MM.1S (cell line): ENCODE data around the gene LIN37.

Experiments used
- DNase-seq: peaks from one replicate; pipeline ENCODE4 v3.0.0-alpha.2; 2015
- H2AFZ ChIP-seq: fragments of 300-600 bp; sonication (generic); 2 replicates; pipeline ENCODE4 v1.6.0; 2016; ENCODE audit warnings: antibody characterized with exemption, low read length
- H3F3A ChIP-seq: fragments of 300-600 bp; sonication (generic); 2 replicates; pipeline ENCODE4 v1.6.1; 2016; ENCODE audit warnings: mild to moderate bottlenecking, antibody characterized with exemption, low read length, moderate library complexity, mixed read lengths; ENCODE audit not compliant: insufficient read depth
- H3K27ac ChIP-seq: fragments of 300-600 bp; sonication (generic); 2 replicates; pipeline ENCODE4 v1.5.1; 2016; ENCODE audit warnings: mild to moderate bottlenecking, low read length
- H3K27me3 ChIP-seq: fragments of 300-600 bp; sonication (generic); replicated peaks from 2 replicates; pipeline ENCODE4 v1.6.0; 2016; ENCODE audit warnings: low read length; ENCODE audit not compliant: insufficient read depth
- H3K36me3 ChIP-seq: fragments of 300-600 bp; sonication (generic); replicated peaks from 2 replicates; pipeline ENCODE4 v1.6.1; 2016; ENCODE audit warnings: mild to moderate bottlenecking, low read length, mixed read lengths; ENCODE audit not compliant: insufficient read depth
- H3K4me1 ChIP-seq: fragments of 300-600 bp; sonication (generic); 2 replicates; pipeline ENCODE4 v1.6.1; 2016; ENCODE audit warnings: low read length, mixed read lengths
- H3K4me2 ChIP-seq: fragments of 300-600 bp; sonication (generic); 2 replicates; pipeline ENCODE4 v1.6.0; 2016; ENCODE audit warnings: low read depth, low read length
- H3K4me3 ChIP-seq: fragments of 300-600 bp; sonication (generic); 2 replicates; pipeline ENCODE4 v1.5.1; 2016; ENCODE audit warnings: low read length, mixed read lengths
- H3K79me2 ChIP-seq: fragments of 300-600 bp; sonication (generic); 2 replicates; pipeline ENCODE4 v1.6.1; 2016; ENCODE audit warnings: mixed run types, low read length, mixed read lengths
- H3K9ac ChIP-seq: fragments of 300-600 bp; sonication (generic); 2 replicates; pipeline ENCODE4 v1.6.1; 2016; ENCODE audit warnings: low read length, mixed read lengths
- H3K9me2 ChIP-seq: fragments of 300-600 bp; sonication (generic); replicated peaks from 2 replicates; pipeline ENCODE4 v1.6.1; 2016; ENCODE audit warnings: mild to moderate bottlenecking, low read length, mixed read lengths; ENCODE audit not compliant: insufficient read depth
- H3K9me3 ChIP-seq: fragments of 300-600 bp; sonication (generic); replicated peaks from 2 replicates; pipeline ENCODE4 v1.6.1; 2016; ENCODE audit warnings: mild to moderate bottlenecking, low read length, mixed read lengths; ENCODE audit not compliant: insufficient read depth
- H4K20me1 ChIP-seq: fragments of 300-600 bp; sonication (generic); 2 replicates; pipeline ENCODE4 v1.6.1; 2016; ENCODE audit warnings: mild to moderate bottlenecking, low read length, moderate library complexity, mixed read lengths; ENCODE audit not compliant: insufficient read depth
- EZH2 ChIP-seq: fragments of 300-600 bp; sonication (generic); optimal IDR thresholded peaks from 2 replicates; pipeline ENCODE3; 2017; ENCODE audit warnings: low read depth, mild to moderate bottlenecking, antibody characterized with exemption, low read length, mixed read lengths
- EZH2phosphoT487 ChIP-seq: fragments of 300-600 bp; sonication (generic); IDR thresholded peaks from 2 replicates; pipeline ENCODE4 v1.6.1; 2018; ENCODE audit warnings: antibody characterized with exemption, low read length
- TF ChIP-seq, protein P1 (sequence below): fragments of 300-600 bp; sonication (generic); IDR thresholded peaks from 2 replicates; pipeline ENCODE4 v1.5.1; 2016; ENCODE audit warnings: antibody characterized with exemption, low read length, mixed read lengths

Gene LIN37

GRCh38 chr19:35716801-35717664 lies 31.3 kb upstream of the LIN37 start:
- Histone ChIP-seq H3F3A (peaks cover 7% of the 10 kb centered on the region; the same call in 1 of the 2 replicates), H3K79me2 (peaks cover 34% of the 10 kb centered on the region), H3K36me3 (no peaks in the 10 kb centered on the region), H3K4me3 (peak overlapping the region; percentile 72), H3K9me2 (no peaks in the 10 kb centered on the region), H3K27me3 (peaks cover 21% of the 10 kb centered on the region), H3K9ac (peak overlapping the region; percentile 64; the same call in 1 of the 2 replicates), H4K20me1 (no peaks in the 10 kb centered on the region), H3K27ac (peak overlapping the region; percentile 15; the same call in 1 of the 2 replicates), H3K9me3 (no peaks in the 10 kb centered on the region), H3K4me2 (peak overlapping the region; percentile 93), H3K4me1 (peaks cover 9% of the 10 kb centered on the region; the same call in 1 of the 2 replicates), H2AFZ (peak overlapping the region; percentile 98)
- DNase-seq, result peak; percentile 96
- TF ChIP-seq EZH2, result no peak
- TF ChIP-seq, protein P1, sequence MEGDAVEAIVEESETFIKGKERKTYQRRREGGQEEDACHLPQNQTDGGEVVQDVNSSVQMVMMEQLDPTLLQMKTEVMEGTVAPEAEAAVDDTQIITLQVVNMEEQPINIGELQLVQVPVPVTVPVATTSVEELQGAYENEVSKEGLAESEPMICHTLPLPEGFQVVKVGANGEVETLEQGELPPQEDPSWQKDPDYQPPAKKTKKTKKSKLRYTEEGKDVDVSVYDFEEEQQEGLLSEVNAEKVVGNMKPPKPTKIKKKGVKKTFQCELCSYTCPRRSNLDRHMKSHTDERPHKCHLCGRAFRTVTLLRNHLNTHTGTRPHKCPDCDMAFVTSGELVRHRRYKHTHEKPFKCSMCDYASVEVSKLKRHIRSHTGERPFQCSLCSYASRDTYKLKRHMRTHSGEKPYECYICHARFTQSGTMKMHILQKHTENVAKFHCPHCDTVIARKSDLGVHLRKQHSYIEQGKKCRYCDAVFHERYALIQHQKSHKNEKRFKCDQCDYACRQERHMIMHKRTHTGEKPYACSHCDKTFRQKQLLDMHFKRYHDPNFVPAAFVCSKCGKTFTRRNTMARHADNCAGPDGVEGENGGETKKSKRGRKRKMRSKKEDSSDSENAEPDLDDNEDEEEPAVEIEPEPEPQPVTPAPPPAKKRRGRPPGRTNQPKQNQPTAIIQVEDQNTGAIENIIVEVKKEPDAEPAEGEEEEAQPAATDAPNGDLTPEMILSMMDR, result peak; percentile 84

DNA sequence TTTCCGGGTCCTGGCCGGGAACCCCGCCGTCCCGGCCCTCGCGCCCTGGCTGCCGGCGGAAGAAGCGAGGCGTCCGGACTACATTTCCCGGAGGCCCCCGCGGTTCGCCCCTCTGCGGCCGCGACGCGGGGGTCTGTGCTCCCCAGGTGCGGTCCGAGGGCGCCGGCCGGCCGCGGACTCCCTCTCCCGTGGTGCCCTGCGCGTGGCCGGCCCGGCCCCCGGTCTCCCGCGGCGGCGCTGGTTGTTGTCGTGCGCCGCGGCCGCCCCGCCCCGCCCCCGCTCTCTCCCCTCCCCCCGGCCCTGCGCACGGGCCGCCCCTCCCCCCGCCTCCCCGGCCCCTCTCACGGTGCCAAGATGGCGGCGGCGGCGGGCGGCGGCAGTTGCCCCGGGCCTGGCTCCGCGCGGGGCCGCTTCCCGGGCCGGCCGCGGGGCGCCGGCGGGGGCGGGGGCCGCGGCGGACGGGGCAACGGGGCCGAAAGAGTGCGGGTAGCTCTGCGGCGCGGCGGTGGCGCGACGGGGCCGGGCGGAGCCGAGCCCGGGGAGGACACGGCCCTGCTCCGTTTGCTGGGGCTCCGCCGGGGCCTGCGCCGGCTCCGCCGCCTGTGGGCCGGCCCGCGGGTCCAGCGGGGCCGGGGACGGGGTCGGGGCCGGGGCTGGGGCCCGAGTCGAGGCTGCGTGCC lies 30.6 kb upstream of the LIN37 start, which contains the start of gene KMT2B:
Gene KMT2B, plus strand, starts transcription at position 339 of the 680 bp plus-strand sequence. Its CDS starts 16 bp downstream, at position 355.
- peak within 1 kb of the TSS; percentile 78 for H3K9ac ChIP-seq
- peak within 1 kb of the TSS; percentile 72 for H3K4me3 ChIP-seq
- peak within 1 kb of the TSS; percentile 93 for H3K4me2 ChIP-seq
- H3F3A ChIP-seq, result peaks cover 7% of the 10 kb centered on the region; the same call in 1 of the 2 replicates
- H3K36me3 ChIP-seq, result no peaks in the 10 kb centered on the region
- H3K27me3 ChIP-seq, result peaks cover 14% of the 10 kb centered on the region
- no peak for DNase-seq
- peaks cover 40% of the 10 kb centered on the region for H3K79me2 ChIP-seq
- no peaks in the 10 kb centered on the region for H4K20me1 ChIP-seq
- H3K4me1 ChIP-seq, result peaks cover 9% of the 10 kb centered on the region; the same call in 1 of the 2 replicates
- peak within 1 kb of the TSS; percentile 98 for H2AFZ ChIP-seq
- TF ChIP-seq EZH2, result no peak
- TF ChIP-seq EZH2phosphoT487, result no peak
- TF ChIP-seq, protein P1, result no peak
- H3K27ac ChIP-seq, result peak within 1 kb of the TSS; percentile 51; the same call in 1 of the 2 replicates
- no peaks in the 10 kb centered on the region for H3K9me3 ChIP-seq
- H3K9me2 ChIP-seq, result no peaks in the 10 kb centered on the region

DNA sequence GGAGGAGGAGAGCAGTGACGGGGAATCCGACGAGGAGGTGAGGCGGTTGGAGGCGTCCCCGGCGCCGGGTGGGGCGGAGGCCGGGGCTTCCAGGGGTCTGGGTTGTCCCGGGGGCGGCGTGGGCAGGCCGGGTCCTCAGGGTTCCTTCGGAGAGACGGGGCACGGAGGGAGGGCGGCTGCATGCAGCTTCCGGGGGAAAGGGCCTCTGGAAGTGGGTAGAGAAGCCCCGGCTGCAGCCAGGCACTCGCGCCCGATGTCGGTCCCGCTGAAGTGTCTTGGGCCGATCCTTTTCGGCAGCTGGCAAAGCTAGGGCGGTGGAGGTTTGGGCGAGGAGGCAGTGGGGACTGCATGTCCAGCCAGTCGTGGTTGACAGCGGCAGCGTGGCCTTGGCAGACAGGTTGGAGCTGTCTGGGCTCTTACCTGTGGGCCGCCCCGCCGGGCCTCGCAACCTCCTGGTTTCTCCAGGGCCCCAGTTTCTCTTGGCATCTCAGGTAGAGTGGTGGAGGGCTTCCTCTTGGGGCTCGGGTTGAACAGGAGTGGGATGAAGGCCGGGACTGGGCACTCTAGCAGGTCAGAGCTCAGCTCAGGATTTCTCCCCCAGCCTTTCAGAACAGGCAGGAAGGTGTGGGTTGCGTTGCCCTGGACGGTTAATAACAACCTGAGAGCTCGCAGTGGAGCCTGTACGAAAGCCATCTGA lies 29.9 kb upstream of the LIN37 start:
- Histone ChIP-seq H3K27me3 (peaks cover 11% of the 10 kb centered on the region), H3K79me2 (peaks cover 40% of the 10 kb centered on the region), H3K4me3 (peak overlapping the region; percentile 72), H3F3A (peaks cover 7% of the 10 kb centered on the region; the same call in 1 of the 2 replicates), H3K4me2 (peak overlapping the region; percentile 83), H3K9me3 (no peaks in the 10 kb centered on the region), H3K36me3 (no peaks in the 10 kb centered on the region), H3K9ac (peak overlapping the region; percentile 78), H4K20me1 (no peaks in the 10 kb centered on the region), H3K4me1 (peaks cover 9% of the 10 kb centered on the region; the same call in 1 of the 2 replicates), H2AFZ (0 out of 2 replicates have a peak overlapping the region, but pooled peaks have one; percentile 0), H3K27ac (peak overlapping the region; percentile 51; the same call in 1 of the 2 replicates), H3K9me2 (no peaks in the 10 kb centered on the region)
- peak; percentile 46 for DNase-seq
- TF ChIP-seq EZH2 (no peak), EZH2phosphoT487 (no peak)
- TF ChIP-seq, protein P1, result no peak
